Rectal smooth muscle tissue (tissue), 1 donor: ENCODE results near the gene KDM6A.
"Not testable (repeated sequence)": the region's sequence is repeated elsewhere in the genome, so short reads cannot be mapped to it uniquely, and the experiment has no call there.

Source experiments
- H3K27ac ChIP-seq: one replicate; pipeline ENCODE4 v1.7.0; 2013; ENCODE audit warnings: low read depth, low read length, inconsistent platforms
- H3K27me3 ChIP-seq: one replicate; pipeline ENCODE4 v1.7.0; 2013; ENCODE audit warnings: low read length; ENCODE audit not compliant: control insufficient read depth, insufficient read depth
- H3K36me3 ChIP-seq: one replicate; pipeline ENCODE4 v1.7.0; 2013; ENCODE audit warnings: low read length; ENCODE audit not compliant: control insufficient read depth, insufficient read depth
- H3K4me1 ChIP-seq: one replicate; pipeline ENCODE4 v1.7.0; 2013; ENCODE audit warnings: low read length; ENCODE audit not compliant: control insufficient read depth, insufficient read depth
- H3K4me3 ChIP-seq: one replicate; pipeline ENCODE4 v1.7.0; 2013; ENCODE audit warnings: low read length
- H3K9ac ChIP-seq: one replicate; pipeline ENCODE4 v1.7.0; 2013; ENCODE audit warnings: low read length

Gene KDM6A

GRCh38 chrX:44980403-44980802 is 107.4 kb downstream of the KDM6A start:
- Histone ChIP-seq H3K36me3 (peaks cover 4% of the 10 kb centered on the region), H3K4me3 (no peak overlapping the region), H3K27ac (no peak overlapping the region), H3K9ac (no peak overlapping the region), H3K27me3 (no peaks in the 10 kb centered on the region), H3K4me1 (no peaks in the 10 kb centered on the region)

- no peak overlapping the region for H3K9ac ChIP-seq
- no peak overlapping the region for H3K27ac ChIP-seq
Observed at GRCh38 chrX:44980883-44981282, 107.9 kb downstream of the KDM6A start.

GRCh38 chrX:44989995-44990770 is 117.2 kb downstream of the KDM6A start:
- Histone ChIP-seq H3K27ac (no peak overlapping the region), H3K27me3 (no peaks in the 10 kb centered on the region), H3K4me3 (no peak overlapping the region), H3K4me1 (no peaks in the 10 kb centered on the region), H3K9ac (no peak overlapping the region), H3K36me3 (no peaks in the 10 kb centered on the region)

More at GRCh38 chrX:44980883-44981282, 107.9 kb downstream of the KDM6A start:
- Histone ChIP-seq H3K36me3 (peaks cover under 1% of the 10 kb centered on the region), H3K4me1 (no peaks in the 10 kb centered on the region), H3K27me3 (no peaks in the 10 kb centered on the region), H3K4me3 (no peak overlapping the region)

GRCh38 chrX:44992775-44993174 is 119.8 kb downstream of the KDM6A start:
- H3K36me3 ChIP-seq, result no peaks in the 10 kb centered on the region

GRCh38 chrX:44996277-44996676 is 123.3 kb downstream of the KDM6A start:
- H3K4me1 ChIP-seq, result no peaks in the 10 kb centered on the region
- H3K9ac ChIP-seq, result no peak overlapping the region
- no peak overlapping the region for H3K4me3 ChIP-seq
- no peak overlapping the region for H3K27ac ChIP-seq
- no peaks in the 10 kb centered on the region for H3K36me3 ChIP-seq
- H3K27me3 ChIP-seq, result no peaks in the 10 kb centered on the region

More at GRCh38 chrX:44992775-44993174, 119.8 kb downstream of the KDM6A start:
- no peak overlapping the region for H3K9ac ChIP-seq
- H3K4me3 ChIP-seq, result no peak overlapping the region
- no peak overlapping the region for H3K27ac ChIP-seq
- H3K4me1 ChIP-seq, result no peaks in the 10 kb centered on the region
- no peaks in the 10 kb centered on the region for H3K27me3 ChIP-seq

- Histone ChIP-seq H3K4me1 (no peaks in the 10 kb centered on the region), H3K27ac (no peak overlapping the region), H3K4me3 (peak overlapping the region; percentile 4), H3K36me3 (no peaks in the 10 kb centered on the region), H3K9ac (no peak overlapping the region), H3K27me3 (no peaks in the 10 kb centered on the region)
Observed at GRCh38 chrX:44997282-44997812, 124.4 kb downstream of the KDM6A start.

- Histone ChIP-seq H3K9ac (no peak overlapping the region), H3K4me3 (peak overlapping the region; percentile 4), H3K27me3 (no peaks in the 10 kb centered on the region), H3K4me1 (no peaks in the 10 kb centered on the region), H3K36me3 (no peaks in the 10 kb centered on the region), H3K27ac (no peak overlapping the region)
Observed at GRCh38 chrX:44997888-44998287, 124.9 kb downstream of the KDM6A start.

- not testable (repeated sequence) for H3K27ac ChIP-seq, H3K27me3 ChIP-seq, H3K36me3 ChIP-seq, H3K4me3 ChIP-seq, H3K4me1 ChIP-seq, H3K9ac ChIP-seq
Observed at GRCh38 chrX:44999237-44999636, 126.2 kb downstream of the KDM6A start.

- H3K27me3 ChIP-seq, H3K4me1 ChIP-seq, H3K4me3 ChIP-seq, H3K36me3 ChIP-seq, H3K9ac ChIP-seq, H3K27ac ChIP-seq: not testable (repeated sequence)
Observed at GRCh38 chrX:44999872-45000271, 126.9 kb downstream of the KDM6A start.

- Histone ChIP-seq H3K4me1 (no peaks in the 10 kb centered on the region), H3K4me3 (no peak overlapping the region), H3K9ac (no peak overlapping the region), H3K27me3 (no peaks in the 10 kb centered on the region), H3K27ac (no peak overlapping the region), H3K36me3 (no peaks in the 10 kb centered on the region)
Observed at GRCh38 chrX:45001048-45001447, 128.1 kb downstream of the KDM6A start.

- Histone ChIP-seq H3K4me1 (no peaks in the 10 kb centered on the region), H3K4me3 (no peak overlapping the region), H3K36me3 (no peaks in the 10 kb centered on the region), H3K9ac (no peak overlapping the region), H3K27me3 (no peaks in the 10 kb centered on the region), H3K27ac (no peak overlapping the region)
Observed at GRCh38 chrX:45003085-45003484, 130.1 kb downstream of the KDM6A start.

GRCh38 chrX:45006002-45006800 is 133.2 kb downstream of the KDM6A start:
- no peak overlapping the region for H3K4me3 ChIP-seq
- no peaks in the 10 kb centered on the region for H3K36me3 ChIP-seq
- no peak overlapping the region for H3K9ac ChIP-seq
- no peaks in the 10 kb centered on the region for H3K27me3 ChIP-seq
- H3K27ac ChIP-seq, result no peak overlapping the region
- H3K4me1 ChIP-seq, result no peaks in the 10 kb centered on the region
